GM21737 (cell line): ENCODE results near the gene TENT4A.

Experiments
- ATAC-seq: cut with Tn5 transposase; IDR thresholded peaks from one replicate; pipeline ENCODE4 v1.9.1; 2021; ENCODE audit warnings: mild to moderate bottlenecking, moderate library complexity; ENCODE audit not compliant: unreplicated experiment

The TENT4A gene

DNA sequence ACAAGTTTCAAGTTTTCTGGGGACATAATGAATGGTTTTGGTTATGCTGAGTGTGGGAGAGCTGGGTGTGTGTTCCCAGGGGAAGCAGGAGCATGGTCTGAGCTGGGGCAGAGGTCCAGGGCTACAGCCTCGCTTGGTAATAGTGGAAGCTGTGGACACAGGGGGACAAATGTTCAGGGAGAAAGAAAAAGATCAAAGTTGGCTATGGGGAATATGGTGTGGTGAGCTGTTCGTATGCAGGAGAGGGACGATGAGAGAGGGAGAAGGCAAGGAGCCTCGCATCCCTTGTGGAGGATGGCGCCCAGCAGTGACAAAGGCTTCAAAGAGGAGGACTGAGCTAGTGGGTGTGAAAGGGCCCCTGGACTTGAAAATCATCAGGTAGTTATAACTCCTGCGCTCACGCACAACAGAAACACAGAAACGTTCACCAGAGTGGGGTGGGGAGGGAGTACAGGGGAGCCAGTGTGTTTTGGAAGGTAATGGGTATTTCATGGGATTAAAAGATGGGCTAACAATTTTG lies 77.2 kb downstream of the TENT4A start:
- no peak for ATAC-seq

DNA sequence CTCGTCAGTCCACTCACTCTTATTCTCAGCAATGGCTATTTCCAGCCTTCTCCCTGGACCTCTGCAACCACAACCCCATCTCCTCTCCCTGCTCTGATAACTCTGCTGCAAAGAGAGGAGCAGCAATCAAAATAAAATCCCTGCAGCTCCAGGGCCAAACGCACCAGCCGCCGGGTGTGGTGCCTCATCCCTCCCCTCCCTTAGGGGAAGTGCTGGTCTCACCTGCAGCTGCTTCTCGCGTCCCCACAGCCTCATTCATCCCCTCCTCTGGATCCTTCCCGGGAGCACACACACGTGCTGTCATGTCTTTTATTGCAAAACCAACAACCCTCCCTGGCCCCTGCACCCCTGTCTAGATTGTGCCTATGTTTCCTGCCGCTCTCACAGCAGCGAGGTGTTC lies 77.8 kb downstream of the TENT4A start:
- ATAC-seq: no peak

DNA sequence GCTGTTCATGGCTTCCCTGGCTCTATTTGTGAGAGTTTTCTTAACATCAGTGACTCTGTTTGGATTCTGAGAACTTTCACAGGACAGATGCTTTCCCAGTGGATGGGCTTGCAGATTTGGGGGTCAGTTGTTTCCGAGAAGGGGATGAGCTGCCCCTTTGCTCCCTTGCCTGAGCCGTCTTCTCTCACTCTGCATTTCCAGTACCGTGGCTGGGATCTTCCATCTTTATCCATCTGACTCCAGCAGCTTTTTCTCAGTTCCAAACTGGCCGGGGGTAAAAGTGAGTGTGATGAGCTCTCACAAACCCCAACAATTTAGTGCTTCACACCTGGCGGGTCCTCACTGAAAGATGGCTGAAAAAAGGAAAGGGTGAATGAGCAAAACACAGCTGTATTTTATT lies 79.1 kb downstream of the TENT4A start:
- no peak for ATAC-seq

GRCh38 chr5:6792911-6793471 lies 79.8 kb downstream of the TENT4A start:
- ATAC-seq: no peak

GRCh38 chr5:6801236-6801635 lies 88.0 kb downstream of the TENT4A start:
- ATAC-seq: no peak

DNA sequence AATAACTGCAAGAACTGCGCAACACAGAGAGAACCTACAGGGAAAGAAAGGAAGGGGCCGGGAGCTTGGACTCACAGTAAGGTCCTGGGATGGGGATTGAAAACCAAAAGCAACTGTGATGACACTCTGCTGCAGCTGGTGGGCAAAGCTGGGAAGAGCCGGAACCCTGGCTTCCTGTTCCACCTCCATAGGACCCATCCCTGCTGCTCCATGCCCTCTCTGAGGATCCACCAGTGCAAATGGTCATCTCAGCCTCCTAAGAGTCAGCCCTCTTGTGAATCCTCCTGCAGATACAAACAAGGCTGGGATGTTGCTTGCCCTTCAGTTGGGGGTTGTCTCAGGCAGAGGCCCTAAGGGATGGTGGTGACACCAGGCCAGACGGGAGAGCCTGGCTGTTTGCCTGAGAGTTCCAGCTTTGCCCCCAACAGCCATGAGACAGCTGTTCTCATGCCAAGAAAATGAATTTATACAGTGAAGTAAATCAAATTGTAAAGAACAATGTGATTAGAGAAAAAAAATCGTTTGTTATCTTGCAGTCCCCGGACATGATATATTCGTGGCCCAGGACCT lies 90.8 kb downstream of the TENT4A start:
- ATAC-seq: no peak

- no peak for ATAC-seq
These were observed 91.7 kb downstream of the TENT4A start for GRCh38 chr5:6804766-6805501.

DNA sequence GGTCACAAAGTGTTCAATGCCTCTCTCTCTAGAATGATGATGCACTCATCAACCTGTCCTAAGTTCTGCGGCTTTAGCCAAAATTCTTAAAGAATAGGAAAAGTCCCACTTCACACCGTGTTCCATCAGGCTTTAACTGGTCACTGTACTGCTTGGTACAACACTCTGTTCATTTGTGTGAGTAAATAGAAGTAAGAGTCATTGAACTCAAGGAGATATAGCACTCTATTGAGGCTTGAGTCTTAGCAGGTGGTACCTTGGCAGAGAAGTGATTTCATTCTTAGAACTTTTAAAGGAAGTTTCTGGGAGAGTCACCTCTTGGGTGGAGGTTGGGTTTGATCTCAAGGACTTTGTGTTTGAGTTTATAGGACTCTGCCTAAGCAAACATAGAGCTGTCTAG lies 92.6 kb downstream of the TENT4A start:
- no peak for ATAC-seq
